Stimulated activated CD8-positive, alpha-beta memory T cell treated with anti-CD3 and anti-CD28 coated beads, Interleukin-2, amount 100 ng/mL, for 48 hours (primary cell): ENCODE results near the gene NSF.
"Not testable (repeated sequence)": the region's sequence is repeated elsewhere in the genome, so short reads cannot be mapped to it uniquely, and the experiment has no call there.

ENCODE experiments used
- DNase-seq, 2 donors: peaks; one replicate each; pipeline ENCODE4 v3.0.0-alpha.2; 2020; ENCODE audit warnings: low read depth in 2 of 2

Gene NSF

GRCh38 chr17:46590157-46591146 lies at the start of gene NSF:
Gene NSF (plus strand): TSS chr17:46590669. CDS start chr17:46590776, 107 bp downstream.
- DNase-seq, result not testable (repeated sequence)

GRCh38 chr17:46548607-46549006 lies 41.9 kb upstream of the NSF start:
- not testable (repeated sequence) for DNase-seq

DNA sequence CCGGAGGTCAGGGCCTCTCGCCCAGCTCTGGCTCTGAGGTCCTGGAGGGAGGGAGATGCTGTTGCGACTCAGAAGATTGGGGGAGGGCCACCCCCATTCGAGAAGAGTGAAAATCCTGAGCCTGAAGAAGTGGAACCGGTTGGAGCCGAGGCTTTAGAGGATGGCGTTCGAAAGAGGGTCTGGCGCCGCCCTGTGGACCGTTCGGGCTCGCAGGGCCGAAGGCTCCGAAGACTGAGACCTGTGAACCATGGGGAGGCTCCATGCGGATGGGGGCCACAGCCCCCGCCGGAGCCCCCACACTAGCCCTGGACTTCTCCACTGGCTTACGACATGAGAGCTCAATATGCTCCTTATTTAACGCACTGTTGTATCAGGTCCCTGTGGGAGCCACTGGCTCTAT lies 31.3 kb upstream of the NSF start:
- DNase-seq, result not testable (repeated sequence)

DNA sequence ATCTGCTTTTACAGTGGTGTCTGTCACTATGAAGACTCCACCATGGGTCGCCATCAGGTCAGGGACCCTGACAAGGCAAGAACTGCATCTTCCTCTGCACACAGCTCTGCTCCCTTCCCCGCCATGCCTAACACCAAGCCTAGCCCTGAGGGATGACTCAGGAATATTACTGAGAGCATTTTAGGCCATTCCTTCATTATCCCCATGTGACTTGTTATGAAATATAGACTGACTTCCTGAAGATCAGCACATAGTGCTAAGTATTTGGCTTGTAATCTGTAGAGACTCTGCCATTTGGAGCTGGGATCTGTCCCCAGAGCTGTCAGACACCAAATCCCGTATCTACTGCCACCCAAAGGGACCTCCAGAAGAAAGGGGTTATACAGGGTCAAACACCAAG lies 30.4 kb upstream of the NSF start:
- DNase-seq, result not testable (repeated sequence)

DNA sequence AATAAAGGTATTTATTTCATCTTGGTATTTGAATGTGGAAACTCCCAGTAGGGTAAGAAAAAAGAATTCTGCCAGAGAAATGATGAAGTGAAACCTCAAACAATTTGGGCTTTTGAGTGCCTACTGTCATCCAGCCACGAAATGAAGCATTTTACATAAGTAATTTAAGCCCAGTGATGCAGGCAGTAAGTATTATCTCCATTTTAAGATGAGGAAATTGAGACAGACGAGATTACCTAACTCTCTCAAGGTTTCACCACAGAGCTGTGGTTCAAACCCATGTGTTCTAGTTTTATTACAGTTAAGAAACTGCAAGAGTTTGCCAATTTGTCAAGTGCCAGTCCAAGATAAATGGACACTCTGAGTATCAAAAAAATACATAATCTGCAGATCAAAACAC lies 24.2 kb upstream of the NSF start:
- not testable (repeated sequence) for DNase-seq

- not testable (repeated sequence) for DNase-seq
Measured at GRCh38 chr17:46566980-46567379, 23.5 kb upstream of the NSF start.

- not testable (repeated sequence) for DNase-seq
Measured at GRCh38 chr17:46571796-46572195, 18.7 kb upstream of the NSF start.

DNA sequence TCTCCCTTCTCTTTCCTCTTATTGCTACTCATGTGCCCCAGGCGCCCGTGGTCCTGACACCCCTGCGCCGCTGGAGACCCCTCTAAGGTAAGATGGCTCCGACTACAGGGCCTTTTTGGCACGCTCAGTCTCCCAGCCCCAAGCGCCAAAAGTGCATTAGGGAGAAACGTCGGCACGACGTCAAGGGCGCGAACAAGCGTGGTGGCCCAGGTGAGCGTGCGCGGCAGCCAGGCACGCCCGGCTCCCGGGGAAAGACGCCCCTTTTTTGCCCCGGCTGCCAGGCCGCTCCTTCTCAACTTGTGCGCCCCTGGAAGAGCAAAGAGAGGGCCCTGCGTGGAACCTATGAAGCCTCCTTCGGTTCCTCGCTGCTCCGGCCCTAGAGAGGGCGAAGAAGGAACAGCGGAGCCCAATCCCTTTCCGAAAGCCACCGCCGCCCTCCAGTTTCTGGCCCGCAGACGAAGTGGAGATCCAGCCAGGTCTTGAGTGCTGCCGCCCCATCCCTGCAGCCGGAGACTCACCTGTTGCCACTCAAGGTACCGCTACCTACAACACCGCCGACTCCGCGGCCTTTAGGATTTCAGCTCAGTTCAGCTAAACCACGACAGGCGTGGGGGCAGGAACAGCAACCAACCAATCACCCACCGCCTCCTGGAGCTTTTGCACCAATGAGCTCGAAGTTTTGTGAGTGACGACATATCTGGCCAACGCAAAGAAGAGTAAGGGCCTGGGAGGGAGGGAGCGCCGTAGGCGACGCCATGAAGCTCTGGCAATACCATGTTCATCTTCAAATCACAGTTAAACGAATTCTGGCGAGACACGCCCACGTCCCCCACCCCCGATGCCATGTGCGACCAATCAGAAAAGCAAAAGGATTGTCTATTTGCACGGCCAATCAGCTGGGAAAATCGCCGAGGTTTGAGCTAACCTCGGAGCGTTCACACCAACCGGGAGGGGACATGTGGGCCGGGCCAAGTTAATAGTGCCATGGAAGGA lies 11.1 kb upstream of the NSF start, which contains the start of gene ARL17A:
TSS of gene ARL17A (minus strand) at position 609 of the 993 bp plus-strand sequence. CDS start 3,369 bp downstream, outside the sequence.
- DNase-seq, result peak; percentile 16 to 62

- DNase-seq, result not testable (repeated sequence)
Measured at GRCh38 chr17:46580082-46580481, 10.4 kb upstream of the NSF start.

- DNase-seq, result not testable (repeated sequence)
Measured at GRCh38 chr17:46585444-46585843, 5.0 kb upstream of the NSF start.

GRCh38 chr17:46591332-46591731 lies 863 bp downstream of the NSF start:
- not testable (repeated sequence) for DNase-seq

DNA sequence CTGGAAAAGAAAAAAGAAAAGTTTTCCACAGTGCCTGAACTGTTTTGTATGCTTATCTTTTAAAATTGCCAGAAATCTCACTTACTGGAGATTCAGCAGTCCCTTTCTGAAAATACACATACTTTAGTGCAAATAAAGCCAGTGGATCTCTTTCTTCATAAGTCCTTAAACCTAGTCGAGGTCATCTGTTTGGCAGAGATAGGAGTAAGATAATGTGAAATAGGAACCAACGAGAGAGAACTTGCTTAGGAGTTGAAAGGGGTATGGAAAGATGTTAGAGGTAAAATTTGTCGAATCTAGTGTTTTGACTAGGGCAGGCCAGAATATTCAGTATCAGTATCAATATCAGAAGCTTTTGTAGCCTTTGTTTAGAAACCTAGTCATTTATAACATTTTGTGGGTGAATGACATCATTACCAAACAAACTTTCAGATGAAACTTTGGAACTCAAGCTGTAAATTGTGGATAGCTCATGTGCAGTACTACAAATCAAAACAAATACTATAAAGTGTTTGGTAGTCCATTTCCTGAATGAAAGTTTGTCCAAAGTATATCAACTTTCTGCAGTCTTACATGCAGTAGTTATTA lies 8.0 kb downstream of the NSF start:
- DNase-seq, result not testable (repeated sequence)

- DNase-seq, result not testable (repeated sequence)
Measured at GRCh38 chr17:46600767-46601166, 10.3 kb downstream of the NSF start.

GRCh38 chr17:46603125-46603524 lies 12.7 kb downstream of the NSF start:
- DNase-seq, result not testable (repeated sequence)

- not testable (repeated sequence) for DNase-seq
Measured at GRCh38 chr17:46611304-46611703, 20.8 kb downstream of the NSF start.

- not testable (repeated sequence) for DNase-seq
Measured at GRCh38 chr17:46613876-46614275, 23.4 kb downstream of the NSF start.

DNA sequence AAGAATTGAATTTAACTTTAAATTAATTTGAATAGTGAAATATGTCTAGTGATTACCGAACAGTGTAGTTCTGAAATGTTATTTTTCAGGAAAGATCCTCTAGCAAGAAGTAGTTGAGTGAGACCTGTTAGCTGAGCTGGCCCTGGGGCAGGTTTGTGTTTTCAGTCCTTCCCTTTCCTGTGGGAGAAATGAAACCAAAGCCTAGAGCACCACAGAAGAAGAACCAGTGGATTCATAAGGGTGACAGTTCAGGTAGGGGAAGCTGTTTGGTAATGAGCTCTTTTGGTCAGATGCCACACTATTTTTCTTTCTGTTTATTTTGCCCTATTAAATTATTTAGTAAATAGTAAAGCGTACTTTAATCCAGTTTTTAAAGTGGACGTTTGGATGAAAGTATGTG lies 26.7 kb downstream of the NSF start:
- DNase-seq, result not testable (repeated sequence)

DNA sequence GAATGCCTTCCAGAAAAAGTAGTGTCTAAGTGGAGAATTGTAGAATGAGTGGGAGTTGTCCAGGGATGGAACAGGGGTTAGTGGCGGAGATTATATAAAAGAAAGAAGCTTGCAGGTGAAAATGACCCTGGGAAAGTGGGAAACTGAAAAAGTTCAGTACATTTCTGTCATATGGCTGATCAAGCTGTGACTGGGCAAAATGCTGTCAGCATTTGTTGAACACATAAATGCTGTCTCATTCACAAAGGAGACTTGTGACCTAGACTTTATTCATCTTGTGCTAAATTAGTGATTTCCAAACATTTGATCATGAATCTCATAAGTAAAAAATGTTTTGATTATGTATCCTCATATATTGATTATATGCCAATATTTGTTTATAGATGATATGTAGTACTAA lies 28.5 kb downstream of the NSF start:
- DNase-seq, result not testable (repeated sequence)

DNA sequence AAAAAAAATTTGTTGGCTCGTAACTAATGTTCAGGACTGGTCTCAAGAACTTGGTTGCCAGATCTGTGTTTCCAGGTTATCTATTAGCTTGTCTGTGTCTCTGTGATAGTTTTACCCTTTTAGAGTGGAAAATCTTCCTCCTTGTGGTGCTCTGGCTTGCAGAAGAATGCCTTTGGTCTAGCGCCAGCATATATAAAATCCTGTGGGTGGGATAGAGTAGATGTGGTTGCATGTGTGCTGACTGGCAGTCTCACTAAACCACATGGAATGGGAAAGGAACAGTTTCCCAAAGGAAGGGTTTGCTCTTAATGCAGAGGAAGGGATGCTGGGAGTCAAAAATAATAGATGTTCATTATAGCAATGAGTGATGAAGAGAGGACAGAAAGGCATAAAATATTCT lies 33.3 kb downstream of the NSF start:
- not testable (repeated sequence) for DNase-seq

GRCh38 chr17:46624726-46625125 lies 34.3 kb downstream of the NSF start:
- DNase-seq, result not testable (repeated sequence)

DNA sequence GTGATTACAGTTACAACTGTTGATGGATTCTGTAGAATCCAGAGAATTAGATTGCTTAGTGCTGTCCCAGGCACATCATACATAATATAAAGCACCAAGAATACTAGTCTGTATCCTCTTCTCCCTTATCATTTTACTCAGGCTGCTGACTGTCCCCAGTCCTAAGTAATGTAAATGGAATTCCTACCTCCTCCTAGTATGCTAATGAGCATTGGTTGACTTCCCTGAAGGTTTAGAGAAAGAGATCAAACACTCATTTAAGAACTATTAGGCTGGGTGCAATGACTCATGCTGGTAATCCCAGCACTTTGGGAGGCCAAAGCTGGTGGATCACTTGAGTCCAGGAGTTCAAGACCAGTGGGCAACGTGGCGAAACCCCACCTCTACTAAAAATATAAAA lies 37.0 kb downstream of the NSF start:
- not testable (repeated sequence) for DNase-seq
